H1 (cell line): ENCODE results near the gene ZFAND3. TPM values are rescaled to one million over a fixed set of nuclear protein-coding genes. Genes with fewer than 3 reads are reported as not detected.

ENCODE experiments used
- CTCF ChIA-PET: fragments of 300-600 bp; sonication (Branson Sonifier 250); formaldehyde crosslinking; loops from one replicate; lab custom pipeline; 2021; ENCODE audit not compliant: partially characterized antibody; lab: Charles Lee
- POLR2A ChIA-PET: fragments of 300-600 bp; sonication (Branson Sonifier 250); formaldehyde crosslinking; loops from one replicate; lab custom pipeline; 2021; ENCODE audit warnings: inconsistent platforms; ENCODE audit not compliant: partially characterized antibody; lab: Charles Lee
- DNase-seq, 2 experiments: peaks; one replicate each; pipeline versions ENCODE4 v3.0.0 to v3.0.0-alpha.2; 2010 to 2022; ENCODE audit warnings: low spot score in 2 of 2, low read depth in 1 of 2, mixed read lengths in 1 of 2
- FAIRE-seq: peaks from 2 replicates; lab custom pipeline; 2011; peaks lifted over from hg19 to GRCh38; lab: Jason Lieb, UNC
- H2AFZ ChIP-seq: 2 replicates; pipeline ENCODE4 v1.8.1; 2012; ENCODE audit warnings: low read length, inconsistent platforms
- H2AK5ac ChIP-seq: 2 replicates; pipeline ENCODE4 v1.6.1; 2013; ENCODE audit warnings: low read depth, low read length
- H2BK120ac ChIP-seq: replicated peaks from 2 replicates; pipeline ENCODE3; 2013; ENCODE audit warnings: low read depth, low read length, inconsistent platforms
- H2BK12ac ChIP-seq: 2 replicates; pipeline ENCODE4 v1.6.1; 2013; ENCODE audit warnings: low read depth, low read length
- H2BK15ac ChIP-seq: 2 replicates; pipeline ENCODE4 v1.6.1; 2013; ENCODE audit warnings: low read length
- H2BK20ac ChIP-seq: 2 replicates; pipeline ENCODE4 v1.6.1; 2013; ENCODE audit warnings: low read length
- H2BK5ac ChIP-seq: 2 replicates; pipeline ENCODE4 v1.6.1; 2013; ENCODE audit warnings: low read depth, low read length
- H3K14ac ChIP-seq: 2 replicates; pipeline ENCODE4 v1.6.1; 2013; ENCODE audit warnings: inconsistent platforms; ENCODE audit not compliant: insufficient read length
- H3K18ac ChIP-seq: 2 replicates; pipeline ENCODE4 v1.6.1; 2013; ENCODE audit warnings: low read length; ENCODE audit errors: extremely low read depth
- H3K23ac ChIP-seq: 2 replicates; pipeline ENCODE4 v1.6.1; 2013; ENCODE audit warnings: inconsistent platforms; ENCODE audit not compliant: insufficient read length
- H3K23me2 ChIP-seq: 2 replicates; pipeline ENCODE4 v1.6.1; 2013; ENCODE audit warnings: low read depth, low read length
- H3K27ac ChIP-seq: 2 replicates; pipeline ENCODE4 v1.6.1; 2011; ENCODE audit warnings: low read depth, low read length, inconsistent platforms
- H3K27me3 ChIP-seq, 4 experiments: replicated peaks in 1 of 4; 1 replicate in 1 of 4; 2 replicates in 3 of 4; pipeline versions ENCODE4 v1.6.1 to v1.8.1; 2011 to 2013; ENCODE audit warnings: low read length in 3 of 4, mild to moderate bottlenecking in 3 of 4, inconsistent platforms in 2 of 4, mixed read lengths in 2 of 4, moderate library complexity in 1 of 4; ENCODE audit not compliant: control insufficient read depth in 3 of 4, insufficient read depth in 3 of 4; ENCODE audit errors: extremely low read depth in 1 of 4
- H3K36me3 ChIP-seq, 4 experiments: 2 replicates each; pipeline versions ENCODE4 v1.6.1 to v1.8.1; 2011 to 2013; ENCODE audit warnings: mild to moderate bottlenecking in 4 of 4, low read length in 3 of 4, moderate library complexity in 2 of 4, control low read depth in 1 of 4, inconsistent platforms in 1 of 4; ENCODE audit not compliant: insufficient read depth in 4 of 4, control insufficient read depth in 2 of 4
- H3K4ac ChIP-seq: replicated peaks from 2 replicates; pipeline ENCODE3; 2013; ENCODE audit warnings: low read length, low read depth, mixed read lengths, inconsistent platforms; ENCODE audit not compliant: insufficient read length
- H3K4me1 ChIP-seq, 4 experiments: replicated peaks in 1 of 4; 1 replicate in 1 of 4; 2 replicates in 3 of 4; pipeline versions ENCODE4 v1.6.1 to v1.8.1; 2011 to 2013; ENCODE audit warnings: low read length in 3 of 4, inconsistent platforms in 2 of 4, mixed read lengths in 1 of 4; ENCODE audit not compliant: insufficient read depth in 4 of 4, control insufficient read depth in 3 of 4
- H3K4me2 ChIP-seq, 2 experiments: 2 replicates each; pipeline versions ENCODE4 v1.6.1 to v1.8.1; 2011 to 2013; ENCODE audit warnings: low read depth in 2 of 2, low read length in 2 of 2, control low read depth in 1 of 2, inconsistent platforms in 1 of 2, mild to moderate bottlenecking in 1 of 2; ENCODE audit not compliant: insufficient read depth in 1 of 2
- H3K4me3 ChIP-seq, 4 experiments: fragments of 200-600, 300-600 bp in 1 of 4; sonication (generic), shearing (Covaris generic), sonication (Bioruptor Twin) in 1 of 4; 2 replicates each; pipeline versions ENCODE4 v1.5.1 to v1.8.1; 2011 to 2016; ENCODE audit warnings: low read length in 4 of 4, low read depth in 3 of 4, control low read depth in 2 of 4, inconsistent platforms in 2 of 4, mild to moderate bottlenecking in 2 of 4, mixed read lengths in 1 of 4, moderate library complexity in 1 of 4; ENCODE audit not compliant: insufficient read depth in 2 of 4; ENCODE audit errors: extremely low read depth in 1 of 4
- H3K56ac ChIP-seq: replicated peaks from 2 replicates; pipeline ENCODE3; 2013; ENCODE audit warnings: low read depth, mild to moderate bottlenecking, mixed read lengths, low read length, inconsistent platforms; ENCODE audit not compliant: insufficient read length
- H3K79me1 ChIP-seq: 2 replicates; pipeline ENCODE4 v1.6.1; 2013; ENCODE audit warnings: low read depth, low read length, control low read depth
- H3K79me2 ChIP-seq, 2 experiments: 2 replicates each; pipeline versions ENCODE4 v1.6.1 to v1.8.1; 2012 to 2013; ENCODE audit warnings: low read length in 2 of 2, mild to moderate bottlenecking in 2 of 2, inconsistent platforms in 1 of 2; ENCODE audit not compliant: insufficient read depth in 2 of 2, control insufficient read depth in 1 of 2
- H3K9ac ChIP-seq, 4 experiments: replicated peaks in 1 of 4; 1 replicate in 1 of 4; 2 replicates in 3 of 4; pipeline versions ENCODE4 v1.6.1 to v1.8.1; 2011 to 2013; ENCODE audit warnings: low read depth in 3 of 4, low read length in 3 of 4, control low read depth in 2 of 4, mild to moderate bottlenecking in 2 of 4, moderate library complexity in 2 of 4, inconsistent platforms in 1 of 4; ENCODE audit errors: extremely low read depth in 1 of 4
- H3K9me3 ChIP-seq, 2 experiments: 2 replicates each; pipeline versions ENCODE4 v1.6.1 to v1.8.1; 2012 to 2013; ENCODE audit warnings: mild to moderate bottlenecking in 2 of 2, moderate library complexity in 2 of 2, control low read depth in 1 of 2, inconsistent platforms in 1 of 2, low read depth in 1 of 2, low read length in 1 of 2, mixed read lengths in 1 of 2; ENCODE audit not compliant: insufficient read depth in 2 of 2
- H4K20me1 ChIP-seq, 2 experiments: replicated peaks in 1 of 2; 2 replicates each; pipeline versions ENCODE3 to v1.8.1; 2011 to 2013; ENCODE audit warnings: inconsistent platforms in 2 of 2, low read length in 2 of 2, mild to moderate bottlenecking in 1 of 2; ENCODE audit not compliant: insufficient read depth in 2 of 2, control insufficient read depth in 1 of 2
- H4K5ac ChIP-seq: 2 replicates; pipeline ENCODE4 v1.6.1; 2013; ENCODE audit warnings: low read length, low read depth, mixed read lengths, inconsistent platforms; ENCODE audit not compliant: insufficient read length
- H4K8ac ChIP-seq: 2 replicates; pipeline ENCODE4 v1.8.0; 2013; ENCODE audit warnings: mild to moderate bottlenecking, moderate library complexity, low read length, inconsistent platforms; ENCODE audit not compliant: insufficient read depth; ENCODE audit errors: extremely low read depth
- H4K91ac ChIP-seq: replicated peaks from 2 replicates; pipeline ENCODE3; 2013; ENCODE audit warnings: low read length, mixed read lengths, inconsistent platforms; ENCODE audit not compliant: insufficient read length
- ASH2L ChIP-seq: fragments of 200-600, 300-600 bp; sonication (generic); IDR thresholded peaks from one replicate; pipeline ENCODE4 v1.7.1; 2017; ENCODE audit warnings: low read length
- BRCA1 ChIP-seq: IDR thresholded peaks from 2 replicates; pipeline ENCODE4 v1.6.1; 2012; ENCODE audit warnings: low read depth, low read length, improper control_type of control experiment
- KDM5A ChIP-seq: fragments of 200-600 bp; IDR thresholded peaks from 2 replicates; pipeline ENCODE4 v1.7.1; 2012; ENCODE audit warnings: mild to moderate bottlenecking, low read length, inconsistent platforms, mixed read lengths
- SIX5 ChIP-seq: IDR thresholded peaks from 2 replicates; pipeline ENCODE4 v1.6.1; 2011; ENCODE audit warnings: mild to moderate bottlenecking, low read depth, low read length
- SP4 ChIP-seq: IDR thresholded peaks from 2 replicates; pipeline ENCODE4 v1.6.1; 2012; ENCODE audit warnings: low read length, inconsistent platforms
- WGBS, 2 experiments: shearing (Covaris generic) in 1 of 2; methylation state at CpG; one replicate each; pipeline versions ENCODE4 v1.1.6 to v1.1.7; 2013 to 2015; ENCODE audit warnings: low lambda C conversion rate in 2 of 2, mixed read lengths in 2 of 2, inconsistent platforms in 1 of 2, low coverage in 1 of 2, missing lambda C conversion rate in 1 of 2; ENCODE audit not compliant: insufficient replicate concordance in 2 of 2, insufficient coverage in 1 of 2, insufficient read length in 1 of 2; ENCODE audit errors: extremely low coverage in 1 of 2, missing lambda C conversion rate in 1 of 2; 5-methylcytosine and 5-hydroxymethylcytosine counted together
- polyA plus RNA-seq, 7 experiments: library from polyadenylated mRNA; depleted of rRNA in 3 of 7; stranded (reverse) in 5 of 7; unstranded in 2 of 7; fragments of >200 nt in 5 of 7; fragments of 200-250 nt in 2 of 7; gene quantifications; 1 replicate in 5 of 7; 2 replicates in 1 of 7; 4 replicates in 1 of 7; pipeline versions ENCODE4 v1.2.1 to v1.2.3, GENCODE V29; 2011 to 2013; ENCODE audit warnings: missing spikeins in 2 of 7, mixed read lengths in 2 of 7
- total RNA-seq: library from RNA; stranded (reverse); fragmentation: NEBNext Ultra II Directional; extraction: Animal tissue kit (Norgen Biotek cat#: 25700); gene quantifications from 2 replicates; pipeline ENCODE4 v1.2.1, GENCODE V29; 2021

ZFAND3 gene
- total and polyA plus RNA-seq, 2 of the 8 experiments (the other 6 are each of a cell fraction or from before 2014, with no cell fraction given) = 13.0 to 51.3 TPM

GRCh38 chr6:38174315-38174714, 354.8 kb downstream of the ZFAND3 start:
- DNase-seq (no peak), FAIRE-seq (no peak)
- H3K4me1 ChIP-seq = peaks cover 0 to 20% (median 7%) of the 10 kb centered on the region in 4 experiments; a peak in 6 of 7 replicates
- H3K9ac ChIP-seq = no peak overlapping the region
- no peak overlapping the region for H4K8ac ChIP-seq
- H2AFZ ChIP-seq = no peak overlapping the region
- no peaks in the 10 kb centered on the region for H3K79me2 ChIP-seq
- H2AK5ac ChIP-seq = no peak overlapping the region
- no peak overlapping the region for H2BK12ac ChIP-seq
- no peaks in the 10 kb centered on the region for H3K79me1 ChIP-seq
- H2BK20ac ChIP-seq = no peak overlapping the region
- TF ChIP-seq ASH2L = no peak
- TF ChIP-seq BRCA1 = no peak
- TF ChIP-seq SIX5 = no peak
- TF ChIP-seq SP4 = no peak
- no peak for TF ChIP-seq KDM5A
- no peak overlapping the region for H2BK15ac ChIP-seq
- POLR2A ChIA-PET = no interaction called here
- H3K56ac ChIP-seq = no peak overlapping the region
- no peak overlapping the region for H3K27ac ChIP-seq
- no peak overlapping the region for H2BK120ac ChIP-seq
- no peak overlapping the region for H3K4me3 ChIP-seq
- no peaks in the 10 kb centered on the region for H3K9me3 ChIP-seq
- H3K23me2 ChIP-seq = no peaks in the 10 kb centered on the region
- peaks cover 0 to 2% of the 10 kb centered on the region in 2 experiments for H4K20me1 ChIP-seq
- no peak overlapping the region for H3K4ac ChIP-seq
- 95% methylated on average over 8 of the region's 8 CpGs; no CpG with 5 or more reads in 1 of the 2 experiments for WGBS, 2 experiments
- H2BK5ac ChIP-seq = no peak overlapping the region
- H4K91ac ChIP-seq = no peak overlapping the region
- H3K18ac ChIP-seq = no peak overlapping the region
- H3K36me3 ChIP-seq = no peaks in the 10 kb centered on the region
- H3K23ac ChIP-seq = no peak overlapping the region
- no peak overlapping the region for H3K14ac ChIP-seq
- no peaks in the 10 kb centered on the region for H3K27me3 ChIP-seq
- no peak overlapping the region for H4K5ac ChIP-seq
- no peak overlapping the region for H3K4me2 ChIP-seq
- CTCF ChIA-PET = interaction anchor here (1.1 kb wide), 1 partner anchor 320 kb away, joined by 5 read pairs; no protein-coding TSS in a partner anchor
